ENCODE measurements around the gene ZDHHC11.
A peak's percentile ranks its signal among the peaks of the same experiment; 100 is the strongest.
"Not testable (repeated sequence)": the region's sequence is repeated elsewhere in the genome, so short reads cannot be mapped to it uniquely, and the experiment has no call there.

The ZDHHC11 gene

GRCh38 chr5:763397-763796 lies 87.4 kb downstream of the ZDHHC11 start:
- Mint-ChIP-seq H3K27ac (no peak overlapping the region), H3K36me3 (no peaks in the 10 kb centered on the region), H3K9me3 (ENCODE audit: low read depth) (no peaks in the 10 kb centered on the region), H3K4me3 (no peak overlapping the region), H3K4me1 (ENCODE audit: low read depth) (peaks cover 7% of the 10 kb centered on the region), H3K27me3 (no peaks in the 10 kb centered on the region)

- H3K4me3 Mint-ChIP-seq; H3K27ac Mint-ChIP-seq; H3K36me3 Mint-ChIP-seq; H3K4me1 Mint-ChIP-seq (ENCODE audit: low read depth); H3K9me3 Mint-ChIP-seq (ENCODE audit: low read depth); H3K27me3 Mint-ChIP-seq: not testable (repeated sequence)
Measured at GRCh38 chr5:762996-763395, 87.8 kb downstream of the ZDHHC11 start.

- no peaks in the 10 kb centered on the region for H3K36me3 Mint-ChIP-seq
- H3K9me3 Mint-ChIP-seq (ENCODE audit: low read depth): no peaks in the 10 kb centered on the region
- peaks cover 14% of the 10 kb centered on the region for H3K4me1 Mint-ChIP-seq (ENCODE audit: low read depth)
- no peak overlapping the region for H3K27ac Mint-ChIP-seq
- no peak overlapping the region for H3K4me3 Mint-ChIP-seq
- no peaks in the 10 kb centered on the region for H3K27me3 Mint-ChIP-seq
Measured at GRCh38 chr5:761854-762710, 88.7 kb downstream of the ZDHHC11 start.

GRCh38 chr5:761059-761771 lies 89.6 kb downstream of the ZDHHC11 start:
- H3K4me3 Mint-ChIP-seq: no peak overlapping the region
- peaks cover 14% of the 10 kb centered on the region for H3K4me1 Mint-ChIP-seq (ENCODE audit: low read depth)
- H3K27me3 Mint-ChIP-seq: no peaks in the 10 kb centered on the region
- no peaks in the 10 kb centered on the region for H3K36me3 Mint-ChIP-seq
- H3K27ac Mint-ChIP-seq: no peak overlapping the region
- H3K9me3 Mint-ChIP-seq (ENCODE audit: low read depth): no peaks in the 10 kb centered on the region

GRCh38 chr5:760363-761058 lies 90.3 kb downstream of the ZDHHC11 start:
- Mint-ChIP-seq H3K27ac (no peak overlapping the region), H3K4me3 (no peak overlapping the region), H3K9me3 (ENCODE audit: low read depth) (no peaks in the 10 kb centered on the region), H3K4me1 (ENCODE audit: low read depth) (peaks cover 14% of the 10 kb centered on the region), H3K27me3 (no peaks in the 10 kb centered on the region), H3K36me3 (no peaks in the 10 kb centered on the region)

- peaks cover 14% of the 10 kb centered on the region for H3K4me1 Mint-ChIP-seq (ENCODE audit: low read depth)
Measured at GRCh38 chr5:759781-760362, 90.9 kb downstream of the ZDHHC11 start.

GRCh38 chr5:759111-759751 lies 91.6 kb downstream of the ZDHHC11 start:
- peaks cover 1% of the 10 kb centered on the region for H3K27me3 Mint-ChIP-seq
- H3K27ac Mint-ChIP-seq: no peak overlapping the region
- H3K4me3 Mint-ChIP-seq: peak overlapping the region; percentile 40
- no peaks in the 10 kb centered on the region for H3K9me3 Mint-ChIP-seq (ENCODE audit: low read depth)
- no peaks in the 10 kb centered on the region for H3K36me3 Mint-ChIP-seq
- H3K4me1 Mint-ChIP-seq (ENCODE audit: low read depth): peaks cover 14% of the 10 kb centered on the region

More at GRCh38 chr5:759781-760362, 90.9 kb downstream of the ZDHHC11 start:
- no peak overlapping the region for H3K27ac Mint-ChIP-seq
- no peak overlapping the region for H3K4me3 Mint-ChIP-seq
- no peaks in the 10 kb centered on the region for H3K9me3 Mint-ChIP-seq (ENCODE audit: low read depth)
- H3K36me3 Mint-ChIP-seq: no peaks in the 10 kb centered on the region
- H3K27me3 Mint-ChIP-seq: no peaks in the 10 kb centered on the region

- H3K27me3 Mint-ChIP-seq: peaks cover 2% of the 10 kb centered on the region
- peak overlapping the region; percentile 40 for H3K4me3 Mint-ChIP-seq
- H3K4me1 Mint-ChIP-seq (ENCODE audit: low read depth): peaks cover 14% of the 10 kb centered on the region
- no peaks in the 10 kb centered on the region for H3K9me3 Mint-ChIP-seq (ENCODE audit: low read depth)
- H3K36me3 Mint-ChIP-seq: no peaks in the 10 kb centered on the region
- H3K27ac Mint-ChIP-seq: no peak overlapping the region
Measured at GRCh38 chr5:758698-759053, 92.1 kb downstream of the ZDHHC11 start.

GRCh38 chr5:757931-758697 lies 92.7 kb downstream of the ZDHHC11 start:
- no peak overlapping the region for H3K27ac Mint-ChIP-seq
- H3K4me1 Mint-ChIP-seq (ENCODE audit: low read depth): peaks cover 14% of the 10 kb centered on the region
- H3K9me3 Mint-ChIP-seq (ENCODE audit: low read depth): no peaks in the 10 kb centered on the region
- H3K27me3 Mint-ChIP-seq: peaks cover 2% of the 10 kb centered on the region
- no peak overlapping the region for H3K4me3 Mint-ChIP-seq
- no peaks in the 10 kb centered on the region for H3K36me3 Mint-ChIP-seq

GRCh38 chr5:757346-757930 lies 93.3 kb downstream of the ZDHHC11 start:
- H3K9me3 Mint-ChIP-seq (ENCODE audit: low read depth): no peaks in the 10 kb centered on the region
- no peak overlapping the region for H3K27ac Mint-ChIP-seq
- H3K27me3 Mint-ChIP-seq: peaks cover 2% of the 10 kb centered on the region
- H3K4me1 Mint-ChIP-seq (ENCODE audit: low read depth): peaks cover 14% of the 10 kb centered on the region
- H3K4me3 Mint-ChIP-seq: no peak overlapping the region
- H3K36me3 Mint-ChIP-seq: no peaks in the 10 kb centered on the region

GRCh38 chr5:756865-757345 lies 93.9 kb downstream of the ZDHHC11 start:
- H3K9me3 Mint-ChIP-seq (ENCODE audit: low read depth): no peaks in the 10 kb centered on the region
- no peak overlapping the region for H3K27ac Mint-ChIP-seq
- peaks cover 14% of the 10 kb centered on the region for H3K4me1 Mint-ChIP-seq (ENCODE audit: low read depth)
- H3K36me3 Mint-ChIP-seq: no peaks in the 10 kb centered on the region
- H3K27me3 Mint-ChIP-seq: peaks cover 2% of the 10 kb centered on the region
- H3K4me3 Mint-ChIP-seq: no peak overlapping the region

- H3K27ac Mint-ChIP-seq: no peak overlapping the region
- no peak overlapping the region for H3K4me3 Mint-ChIP-seq
- no peaks in the 10 kb centered on the region for H3K9me3 Mint-ChIP-seq (ENCODE audit: low read depth)
- H3K4me1 Mint-ChIP-seq (ENCODE audit: low read depth): peaks cover 14% of the 10 kb centered on the region
- H3K27me3 Mint-ChIP-seq: peaks cover 2% of the 10 kb centered on the region
- H3K36me3 Mint-ChIP-seq: no peaks in the 10 kb centered on the region
Measured at GRCh38 chr5:756171-756570, 94.6 kb downstream of the ZDHHC11 start.

GRCh38 chr5:754143-754632 lies 96.6 kb downstream of the ZDHHC11 start:
- not testable (repeated sequence) for H3K27ac Mint-ChIP-seq, H3K4me3 Mint-ChIP-seq

More at GRCh38 chr5:754143-754632, 96.6 kb downstream of the ZDHHC11 start:
- peaks cover 11% of the 10 kb centered on the region for H3K4me1 Mint-ChIP-seq (ENCODE audit: low read depth)
- not testable (repeated sequence) for H3K36me3 Mint-ChIP-seq; H3K27me3 Mint-ChIP-seq; H3K9me3 Mint-ChIP-seq (ENCODE audit: low read depth)
